ENCODE results near the gene GRID2IP. TPM values are rescaled to one million over a fixed set of nuclear protein-coding genes. Genes with fewer than 3 reads are reported as not detected.

The GRID2IP gene
- total RNA-seq, 2 donors from 2014 or later = 0.73 to 2.6 TPM

- DNase-seq (ENCODE audit: low spot score) = no peak
- Histone ChIP-seq H3K27ac (no peak overlapping the region), H3K4me1 (replicated peaks) (no peaks in the 10 kb centered on the region), H3K4me3 (no peak overlapping the region), H3K27me3 (replicated peaks; ENCODE audit: insufficient read depth) (no peaks in the 10 kb centered on the region), H3K9me3 (no peaks in the 10 kb centered on the region), H3K36me3 (no peaks in the 10 kb centered on the region)
- intact Hi-C loops (cut with DNase I) = no loop called here
- no peak for TF ChIP-seq POLR2AphosphoS5 (IDR thresholded peaks at IDR 0.05)
- no peak for TF ChIP-seq POLR2A (IDR thresholded peaks at IDR 0.05)
- TF ChIP-seq, protein P1, sequence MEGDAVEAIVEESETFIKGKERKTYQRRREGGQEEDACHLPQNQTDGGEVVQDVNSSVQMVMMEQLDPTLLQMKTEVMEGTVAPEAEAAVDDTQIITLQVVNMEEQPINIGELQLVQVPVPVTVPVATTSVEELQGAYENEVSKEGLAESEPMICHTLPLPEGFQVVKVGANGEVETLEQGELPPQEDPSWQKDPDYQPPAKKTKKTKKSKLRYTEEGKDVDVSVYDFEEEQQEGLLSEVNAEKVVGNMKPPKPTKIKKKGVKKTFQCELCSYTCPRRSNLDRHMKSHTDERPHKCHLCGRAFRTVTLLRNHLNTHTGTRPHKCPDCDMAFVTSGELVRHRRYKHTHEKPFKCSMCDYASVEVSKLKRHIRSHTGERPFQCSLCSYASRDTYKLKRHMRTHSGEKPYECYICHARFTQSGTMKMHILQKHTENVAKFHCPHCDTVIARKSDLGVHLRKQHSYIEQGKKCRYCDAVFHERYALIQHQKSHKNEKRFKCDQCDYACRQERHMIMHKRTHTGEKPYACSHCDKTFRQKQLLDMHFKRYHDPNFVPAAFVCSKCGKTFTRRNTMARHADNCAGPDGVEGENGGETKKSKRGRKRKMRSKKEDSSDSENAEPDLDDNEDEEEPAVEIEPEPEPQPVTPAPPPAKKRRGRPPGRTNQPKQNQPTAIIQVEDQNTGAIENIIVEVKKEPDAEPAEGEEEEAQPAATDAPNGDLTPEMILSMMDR (IDR thresholded peaks at IDR 0.05) = no peak
- 84% methylated on average over 4 of the region's 4 CpGs for WGBS
These were observed 14.4 kb upstream of the GRID2IP start for GRCh38 chr7:6565655-6566054.

- intact Hi-C loops (cut with DNase I) = no loop called here
- Histone ChIP-seq H3K4me1 (replicated peaks) (no peaks in the 10 kb centered on the region), H3K27ac (no peak overlapping the region), H3K36me3 (no peaks in the 10 kb centered on the region), H3K4me3 (no peak overlapping the region), H3K9me3 (no peaks in the 10 kb centered on the region), H3K27me3 (replicated peaks; ENCODE audit: insufficient read depth) (no peaks in the 10 kb centered on the region)
- WGBS = 80% methylated on average over 12 of the region's 12 CpGs
- no peak for TF ChIP-seq POLR2A (IDR thresholded peaks at IDR 0.05)
- no peak for TF ChIP-seq POLR2AphosphoS5 (IDR thresholded peaks at IDR 0.05)
- no peak for DNase-seq (ENCODE audit: low spot score)
These were observed 12.9 kb upstream of the GRID2IP start for GRCh38 chr7:6563936-6564770.

DNA sequence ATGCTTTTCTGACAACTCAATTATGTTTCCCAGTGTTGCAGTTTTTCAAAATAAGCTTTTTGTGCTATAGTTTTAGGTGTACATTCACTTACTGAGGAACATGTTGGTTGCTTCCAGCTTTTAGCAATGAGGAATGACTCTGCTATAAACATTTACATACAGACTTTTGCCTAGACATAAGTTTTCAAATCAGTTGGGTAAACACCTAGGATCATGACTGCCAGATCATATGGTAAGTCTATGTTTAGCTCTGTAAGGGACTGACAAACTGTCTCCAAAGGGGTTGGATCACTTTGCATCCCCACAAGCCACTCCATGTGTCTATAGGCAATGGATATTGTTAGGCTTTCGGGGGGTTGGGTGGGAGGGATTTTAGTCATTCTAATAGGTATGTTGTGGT lies 10.8 kb upstream of the GRID2IP start:
- no peak for DNase-seq (ENCODE audit: low spot score)
- 88% methylated on average over 1 of the region's 1 CpG for WGBS
- no peaks in the 10 kb centered on the region for H3K36me3 ChIP-seq
- intact Hi-C loops (cut with DNase I) = no loop called here
- H3K27ac ChIP-seq = no peak overlapping the region
- H3K27me3 ChIP-seq (replicated peaks; ENCODE audit: insufficient read depth) = no peaks in the 10 kb centered on the region
- no peaks in the 10 kb centered on the region for H3K4me1 ChIP-seq (replicated peaks)
- H3K9me3 ChIP-seq = no peaks in the 10 kb centered on the region
- H3K4me3 ChIP-seq = no peak overlapping the region
- TF ChIP-seq, protein P1 (IDR thresholded peaks at IDR 0.05) = no peak
- no peak for TF ChIP-seq POLR2AphosphoS5 (IDR thresholded peaks at IDR 0.05)
- no peak for TF ChIP-seq POLR2A (IDR thresholded peaks at IDR 0.05)

DNA sequence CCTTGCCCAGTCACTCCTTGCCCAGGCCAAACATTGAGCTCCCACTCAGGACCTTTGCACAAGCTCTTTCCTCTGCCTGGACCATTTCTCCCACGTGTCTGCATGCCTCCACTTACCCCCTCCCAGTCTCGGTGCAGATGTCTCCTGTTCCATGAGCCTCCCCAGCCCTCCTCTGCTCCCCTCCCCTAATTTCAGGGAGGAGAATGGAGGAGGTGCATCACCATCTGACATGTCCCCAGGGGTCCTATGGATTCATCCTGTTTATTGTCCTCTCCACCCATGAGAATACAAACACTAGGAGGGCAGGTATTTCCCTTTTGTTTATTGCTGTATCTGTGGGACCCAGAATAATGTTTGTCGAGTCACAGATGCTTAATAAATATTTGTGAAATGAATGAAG lies 8.6 kb upstream of the GRID2IP start:
- Histone ChIP-seq H3K27ac (no peak overlapping the region), H3K27me3 (replicated peaks; ENCODE audit: insufficient read depth) (no peaks in the 10 kb centered on the region), H3K9me3 (no peaks in the 10 kb centered on the region), H3K36me3 (no peaks in the 10 kb centered on the region), H3K4me1 (replicated peaks) (no peaks in the 10 kb centered on the region), H3K4me3 (no peak overlapping the region)
- intact Hi-C loops (cut with DNase I) = no loop called here
- TF ChIP-seq, protein P1 (IDR thresholded peaks at IDR 0.05) = no peak
- no peak for DNase-seq (ENCODE audit: low spot score)
- WGBS = 33% methylated on average over 3 of the region's 3 CpGs

DNA sequence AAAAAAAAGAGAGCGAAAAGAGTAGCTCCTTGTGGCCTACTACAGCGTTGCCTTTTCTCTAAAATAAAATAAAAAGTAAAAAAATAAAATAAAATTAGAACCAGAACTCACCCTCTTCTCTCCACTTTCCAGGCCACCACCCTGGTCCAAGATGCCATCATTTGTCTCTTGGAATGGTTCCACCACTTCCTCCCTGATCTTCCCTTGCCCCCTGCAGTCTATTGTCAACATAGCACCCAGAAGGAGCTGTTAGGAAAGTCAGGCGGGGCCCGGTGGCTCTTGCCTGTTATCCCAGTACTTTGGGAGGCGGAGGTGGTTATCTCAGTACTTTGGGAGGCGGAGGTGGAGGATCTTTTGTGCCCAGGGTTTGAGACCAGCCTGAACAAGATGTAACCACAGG lies 7.6 kb upstream of the GRID2IP start:
- 68% methylated on average over 6 of the region's 6 CpGs for WGBS
- intact Hi-C loops (cut with DNase I) = no loop called here

More for the DNA sequence above, 7.6 kb upstream of the GRID2IP start:
- Histone ChIP-seq H3K4me3 (no peak overlapping the region), H3K9me3 (no peaks in the 10 kb centered on the region), H3K4me1 (replicated peaks) (no peaks in the 10 kb centered on the region), H3K36me3 (no peaks in the 10 kb centered on the region), H3K27ac (no peak overlapping the region), H3K27me3 (replicated peaks; ENCODE audit: insufficient read depth) (no peaks in the 10 kb centered on the region)
- TF ChIP-seq POLR2A (IDR thresholded peaks at IDR 0.05) (no peak), POLR2AphosphoS5 (IDR thresholded peaks at IDR 0.05) (no peak)
- TF ChIP-seq, protein P1 (IDR thresholded peaks at IDR 0.05) = no peak
- no peak for DNase-seq (ENCODE audit: low spot score)

Data from prostate gland (tissue), 2 donors.